ENCODE results near the gene KRT40. TPM values are rescaled to one million over a fixed set of nuclear protein-coding genes. Genes with fewer than 3 reads are reported as not detected.

Gene KRT40
- total and polyA plus RNA-seq, 3 donors from 2014 or later: 0.16 to 0.45 TPM; not detected in 1

DNA sequence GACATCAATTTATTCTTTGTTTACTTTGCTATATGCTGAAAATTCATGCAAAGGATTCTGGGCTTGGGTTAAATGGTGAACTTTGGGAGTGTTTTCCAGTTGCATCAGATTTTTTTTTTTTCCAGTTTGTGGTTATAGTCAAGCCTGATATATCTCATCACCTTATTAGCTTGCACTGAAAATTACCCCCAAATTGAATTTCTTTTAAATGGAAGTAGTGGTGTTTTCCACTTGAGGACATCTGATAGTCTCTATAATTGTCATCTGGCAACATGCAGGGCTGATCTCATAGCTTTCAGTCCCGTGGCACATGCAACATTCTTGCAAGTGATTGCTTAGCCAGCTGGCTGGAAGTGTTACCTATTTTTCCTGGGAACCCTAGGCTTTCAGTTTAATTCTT is 29.5 kb upstream of the KRT40 start:
- peak; percentile 34 for DNase-seq
- Histone ChIP-seq H3K27ac (no peak overlapping the region), H3K4me3 (no peak overlapping the region), H3K9me3 (no peaks in the 10 kb centered on the region), H3K27me3 (no peaks in the 10 kb centered on the region), H3K4me1 (no peaks in the 10 kb centered on the region), H3K36me3 (ENCODE audit: low read depth, missing control alignments) (no peaks in the 10 kb centered on the region)
- 20 to 26% methylated on average over 1 of the region's 1 CpG for WGBS, 2 donors
- TF ChIP-seq, protein P1, sequence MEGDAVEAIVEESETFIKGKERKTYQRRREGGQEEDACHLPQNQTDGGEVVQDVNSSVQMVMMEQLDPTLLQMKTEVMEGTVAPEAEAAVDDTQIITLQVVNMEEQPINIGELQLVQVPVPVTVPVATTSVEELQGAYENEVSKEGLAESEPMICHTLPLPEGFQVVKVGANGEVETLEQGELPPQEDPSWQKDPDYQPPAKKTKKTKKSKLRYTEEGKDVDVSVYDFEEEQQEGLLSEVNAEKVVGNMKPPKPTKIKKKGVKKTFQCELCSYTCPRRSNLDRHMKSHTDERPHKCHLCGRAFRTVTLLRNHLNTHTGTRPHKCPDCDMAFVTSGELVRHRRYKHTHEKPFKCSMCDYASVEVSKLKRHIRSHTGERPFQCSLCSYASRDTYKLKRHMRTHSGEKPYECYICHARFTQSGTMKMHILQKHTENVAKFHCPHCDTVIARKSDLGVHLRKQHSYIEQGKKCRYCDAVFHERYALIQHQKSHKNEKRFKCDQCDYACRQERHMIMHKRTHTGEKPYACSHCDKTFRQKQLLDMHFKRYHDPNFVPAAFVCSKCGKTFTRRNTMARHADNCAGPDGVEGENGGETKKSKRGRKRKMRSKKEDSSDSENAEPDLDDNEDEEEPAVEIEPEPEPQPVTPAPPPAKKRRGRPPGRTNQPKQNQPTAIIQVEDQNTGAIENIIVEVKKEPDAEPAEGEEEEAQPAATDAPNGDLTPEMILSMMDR (IDR thresholded peaks at IDR 0.05): no peak
- no peak for TF ChIP-seq POLR2A (IDR thresholded peaks at IDR 0.05)
- intact Hi-C loops (cut with DNase I; ENCODE audit: low total_unique reads): no loop called here

DNA sequence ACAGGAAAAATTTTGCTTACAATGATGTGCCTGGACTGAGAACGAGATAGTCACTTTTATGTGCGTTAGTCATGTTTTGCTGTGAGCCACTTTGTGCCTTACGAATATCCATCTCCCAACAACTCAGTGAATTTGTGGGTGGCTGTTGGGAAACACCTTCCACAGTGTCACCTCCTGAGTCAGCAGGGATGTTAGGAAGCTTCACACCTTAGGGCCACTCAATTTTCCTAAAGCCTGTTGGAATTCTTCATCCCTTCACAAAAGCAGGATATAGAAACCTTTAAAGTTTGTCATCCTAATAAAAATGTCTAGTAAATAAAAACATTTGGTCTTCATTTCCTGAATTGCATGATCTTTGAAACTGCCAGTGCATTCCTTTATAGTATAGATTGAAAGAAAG is 29.1 kb upstream of the KRT40 start:
- Histone ChIP-seq H3K4me3 (no peak overlapping the region), H3K27me3 (no peaks in the 10 kb centered on the region), H3K4me1 (no peaks in the 10 kb centered on the region), H3K9me3 (no peaks in the 10 kb centered on the region), H3K36me3 (ENCODE audit: low read depth, missing control alignments) (no peaks in the 10 kb centered on the region), H3K27ac (no peak overlapping the region)
- no peak for TF ChIP-seq POLR2A (IDR thresholded peaks at IDR 0.05)
- TF ChIP-seq, protein P1 (IDR thresholded peaks at IDR 0.05): no peak
- DNase-seq: no peak
- intact Hi-C loops (cut with DNase I; ENCODE audit: low total_unique reads): no loop called here
- 88 to 93% methylated on average over 3 of the region's 3 CpGs for WGBS, 2 donors

DNA sequence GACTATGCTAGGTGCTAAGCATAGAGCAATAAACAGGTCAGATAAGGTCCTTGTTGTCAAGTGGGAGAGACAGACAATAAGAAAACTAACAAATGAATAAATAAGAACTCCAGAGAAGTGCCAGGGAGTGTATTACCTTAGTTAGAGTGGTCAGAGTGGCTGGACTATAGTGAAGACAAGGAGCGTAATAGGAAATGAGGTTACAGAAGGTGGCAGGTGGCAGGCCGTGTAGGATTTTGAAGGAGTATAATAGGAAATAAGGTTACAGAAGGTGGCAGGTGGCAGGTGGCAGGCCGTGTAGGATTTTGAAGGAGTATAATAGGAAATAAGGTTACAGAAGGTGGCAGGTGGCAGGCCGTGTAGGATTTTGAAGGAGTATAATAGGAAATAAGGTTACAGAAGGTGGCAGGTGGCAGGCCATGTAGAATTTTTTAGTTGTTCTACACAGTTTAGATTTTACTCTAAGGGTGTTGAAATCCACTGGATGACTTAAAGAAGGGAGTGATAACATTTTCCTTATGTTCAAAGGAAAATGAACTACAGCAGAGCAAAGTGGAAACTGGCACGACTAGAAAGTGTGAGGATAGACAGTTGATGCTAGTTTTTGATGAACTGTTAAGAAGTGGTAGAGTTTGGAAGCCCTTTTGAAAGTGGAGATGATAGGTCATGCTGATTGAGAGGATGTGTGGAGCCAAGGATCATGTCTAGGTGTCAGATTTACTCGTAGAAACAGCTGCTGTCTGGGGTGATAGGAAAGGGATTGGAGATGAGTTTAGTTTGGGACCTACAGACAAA is 28.4 kb upstream of the KRT40 start:
- no peak overlapping the region for H3K27ac ChIP-seq
- no peak overlapping the region for H3K4me3 ChIP-seq
- intact Hi-C loops (cut with DNase I; ENCODE audit: low total_unique reads): no loop called here
- DNase-seq: no peak
- no peaks in the 10 kb centered on the region for H3K4me1 ChIP-seq
- WGBS, 2 donors: 89 to 91% methylated on average over 6 of the region's 6 CpGs
- TF ChIP-seq, protein P1 (IDR thresholded peaks at IDR 0.05): no peak
- no peak for TF ChIP-seq POLR2A (IDR thresholded peaks at IDR 0.05)
- H3K27me3 ChIP-seq: no peaks in the 10 kb centered on the region
- H3K9me3 ChIP-seq: no peaks in the 10 kb centered on the region
- no peaks in the 10 kb centered on the region for H3K36me3 ChIP-seq (ENCODE audit: low read depth, missing control alignments)

DNA sequence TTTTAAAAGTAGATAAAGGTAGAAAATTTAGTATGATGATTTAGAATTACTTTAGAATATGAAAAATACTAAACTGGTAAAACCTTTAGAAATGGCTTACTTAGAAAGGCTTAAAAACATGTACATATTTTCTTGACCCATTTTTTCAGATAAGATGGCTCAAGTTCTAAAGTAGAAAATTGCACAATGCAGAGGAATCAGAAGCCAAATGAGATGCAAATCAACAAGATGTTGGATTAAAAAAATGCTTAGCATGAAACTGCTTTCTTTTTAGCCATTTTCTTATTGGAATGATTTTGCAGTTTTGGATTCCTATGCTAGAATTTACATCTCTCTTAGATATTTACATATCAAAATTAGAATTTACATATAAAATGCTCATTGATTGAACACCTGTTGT is 26.3 kb upstream of the KRT40 start:
- intact Hi-C loops (cut with DNase I; ENCODE audit: low total_unique reads): no loop called here
- H3K36me3 ChIP-seq (ENCODE audit: low read depth, missing control alignments): no peaks in the 10 kb centered on the region
- DNase-seq: no peak

More for the DNA sequence above, 26.3 kb upstream of the KRT40 start:
- Histone ChIP-seq H3K27me3 (no peaks in the 10 kb centered on the region), H3K4me1 (no peaks in the 10 kb centered on the region), H3K4me3 (no peak overlapping the region), H3K27ac (no peak overlapping the region), H3K9me3 (no peaks in the 10 kb centered on the region)
- no peak for TF ChIP-seq POLR2A (IDR thresholded peaks at IDR 0.05)
- TF ChIP-seq, protein P1 (IDR thresholded peaks at IDR 0.05): no peak
